Trophoblast cell (in vitro differentiated cells and primary cell): Measurements from ENCODE around the gene CROCC2.
A peak's percentile ranks its signal among the peaks of the same experiment; 100 is the strongest.

Source experiments
- DNase-seq, 2 donors: peaks; one replicate each; pipeline ENCODE4 v3.0.0-alpha.2; 2016
- H2AFZ ChIP-seq: 2 replicates; pipeline ENCODE4 v1.6.1; 2013; ENCODE audit warnings: low read length, moderate library complexity, mild to moderate bottlenecking; ENCODE audit not compliant: insufficient read depth, poor library complexity
- H2AK5ac ChIP-seq: 2 replicates; pipeline ENCODE4 v1.6.1; 2013; ENCODE audit warnings: mild to moderate bottlenecking, low read length
- H2BK120ac ChIP-seq: 2 replicates; pipeline ENCODE4 v1.6.1; 2013; ENCODE audit warnings: low read length, mild to moderate bottlenecking, moderate library complexity; ENCODE audit not compliant: insufficient read depth, poor library complexity
- H2BK12ac ChIP-seq: 2 replicates; pipeline ENCODE4 v1.6.1; 2013; ENCODE audit warnings: mild to moderate bottlenecking, low read length, moderate library complexity
- H2BK5ac ChIP-seq: 2 replicates; pipeline ENCODE4 v1.6.1; 2013; ENCODE audit warnings: low read length, low read depth, moderate library complexity, mild to moderate bottlenecking; ENCODE audit not compliant: poor library complexity
- H3K14ac ChIP-seq: 2 replicates; pipeline ENCODE4 v1.6.1; 2013; ENCODE audit warnings: mild to moderate bottlenecking, low read length
- H3K18ac ChIP-seq: 2 replicates; pipeline ENCODE4 v1.6.1; 2013; ENCODE audit warnings: mild to moderate bottlenecking, low read length
- H3K23ac ChIP-seq: 2 replicates; pipeline ENCODE4 v1.6.1; 2013; ENCODE audit warnings: low read length
- H3K27ac ChIP-seq: 2 replicates; pipeline ENCODE4 v1.5.1; 2013; ENCODE audit warnings: low read depth, mild to moderate bottlenecking, inconsistent platforms, low read length, moderate library complexity
- H3K27me3 ChIP-seq: 2 replicates; pipeline ENCODE4 v1.6.1; 2013; ENCODE audit warnings: inconsistent platforms, mild to moderate bottlenecking, low read length, moderate library complexity; ENCODE audit not compliant: insufficient read depth
- H3K36me3 ChIP-seq, 2 experiments: 1 replicate in 1 of 2; 2 replicates in 1 of 2; pipeline ENCODE4 v1.6.1; 2013; ENCODE audit warnings: low read length in 2 of 2, mild to moderate bottlenecking in 2 of 2, moderate library complexity in 1 of 2; ENCODE audit not compliant: insufficient read depth in 2 of 2, control insufficient read depth in 1 of 2
- H3K4ac ChIP-seq: 2 replicates; pipeline ENCODE4 v1.6.1; 2013; ENCODE audit warnings: low read depth, mild to moderate bottlenecking, low read length, moderate library complexity
- H3K4me1 ChIP-seq, 2 experiments: 1 replicate in 1 of 2; 2 replicates in 1 of 2; pipeline ENCODE4 v1.6.1; 2013; ENCODE audit warnings: low read length in 2 of 2, mild to moderate bottlenecking in 2 of 2, moderate library complexity in 1 of 2; ENCODE audit not compliant: insufficient read depth in 2 of 2, control insufficient read depth in 1 of 2
- H3K4me2 ChIP-seq: 2 replicates; pipeline ENCODE4 v1.6.1; 2013; ENCODE audit warnings: inconsistent platforms, mild to moderate bottlenecking, low read length, moderate library complexity
- H3K4me3 ChIP-seq: 2 replicates; pipeline ENCODE4 v1.5.1; 2013; ENCODE audit warnings: mild to moderate bottlenecking, low read depth, low read length, inconsistent platforms
- H3K79me1 ChIP-seq: one replicate; pipeline ENCODE4 v1.6.1; 2013; ENCODE audit warnings: low read length
- H3K79me2 ChIP-seq: 2 replicates; pipeline ENCODE4 v1.6.1; 2013; ENCODE audit warnings: low read length, mild to moderate bottlenecking; ENCODE audit not compliant: control insufficient read depth, insufficient read depth, poor library complexity
- H3K9ac ChIP-seq: 2 replicates; pipeline ENCODE4 v1.6.1; 2013; ENCODE audit warnings: mild to moderate bottlenecking, low read length
- H3K9me3 ChIP-seq: 2 replicates; pipeline ENCODE4 v1.6.1; 2013; ENCODE audit warnings: low read depth, mild to moderate bottlenecking, control low read depth, inconsistent platforms, low read length; ENCODE audit not compliant: insufficient read depth
- H4K12ac ChIP-seq: 2 replicates; pipeline ENCODE4 v1.6.1; 2013; ENCODE audit warnings: low read depth, mild to moderate bottlenecking, low read length, moderate library complexity
- H4K8ac ChIP-seq: 2 replicates; pipeline ENCODE4 v1.6.1; 2013; ENCODE audit warnings: low read depth, mild to moderate bottlenecking, low read length, moderate library complexity
- H4K91ac ChIP-seq: one replicate; pipeline ENCODE4 v1.6.1; 2013; ENCODE audit warnings: low read depth, mild to moderate bottlenecking, low read length, moderate library complexity
- WGBS: extraction: QIAGEN DNeasy Blood & Tissue Kit; methylation state at CpG from one replicate; pipeline ENCODE4 v1.1.7; 2013; ENCODE audit warnings: missing lambda C conversion rate; ENCODE audit not compliant: insufficient read length, insufficient coverage; ENCODE audit errors: extremely low coverage; 5-methylcytosine and 5-hydroxymethylcytosine counted together

The CROCC2 gene

DNA sequence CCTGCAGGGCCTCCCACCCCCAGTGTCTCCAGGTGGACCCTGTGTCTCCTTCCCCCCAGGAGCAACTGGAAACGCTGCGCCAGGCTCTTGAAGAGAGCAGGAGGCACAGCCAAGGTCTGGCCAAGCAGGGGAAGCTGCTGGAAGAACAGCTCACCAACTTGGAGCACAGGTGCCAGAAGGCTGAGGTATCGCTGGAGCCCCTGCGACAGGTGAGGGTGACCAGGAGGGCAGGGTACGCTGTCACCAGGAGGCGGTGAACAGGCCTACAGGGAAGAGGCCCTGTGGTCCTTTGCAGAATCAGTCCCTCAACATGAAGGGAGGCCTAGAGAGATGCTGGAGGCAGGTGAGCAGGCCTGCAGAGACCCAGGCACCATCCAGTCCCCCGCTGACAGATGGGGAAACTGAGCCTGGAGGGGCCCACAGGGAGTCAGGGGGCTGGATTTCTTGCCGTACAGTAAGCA is 76.7 kb downstream of the CROCC2 start:
- no peak overlapping the region for H4K91ac ChIP-seq
- no CpG with 5 or more reads among the region's 8 CpGs for WGBS
- no peak for DNase-seq
- no peak overlapping the region for H2BK120ac ChIP-seq
- no peak overlapping the region for H4K12ac ChIP-seq
- H3K27ac ChIP-seq: no peak overlapping the region
- no peak overlapping the region for H3K4me3 ChIP-seq
- H2AK5ac ChIP-seq: no peak overlapping the region
- H3K4me2 ChIP-seq: no peak overlapping the region
- peaks cover 9% of the 10 kb centered on the region for H3K27me3 ChIP-seq
- no peak overlapping the region for H3K23ac ChIP-seq
- H3K36me3 ChIP-seq: no peaks in the 10 kb centered on the region
- no peaks in the 10 kb centered on the region for H3K79me1 ChIP-seq
- H2BK12ac ChIP-seq: no peak overlapping the region
- H2BK5ac ChIP-seq: no peak overlapping the region
- no peak overlapping the region for H3K18ac ChIP-seq
- H2AFZ ChIP-seq: no peak overlapping the region
- no peak overlapping the region for H3K9ac ChIP-seq
- peaks cover 12% of the 10 kb centered on the region for H3K9me3 ChIP-seq
- no peak overlapping the region for H4K8ac ChIP-seq
- no peak overlapping the region for H3K4ac ChIP-seq
- no peaks in the 10 kb centered on the region for H3K4me1 ChIP-seq
- no peaks in the 10 kb centered on the region for H3K79me2 ChIP-seq
- no peak overlapping the region for H3K14ac ChIP-seq

DNA sequence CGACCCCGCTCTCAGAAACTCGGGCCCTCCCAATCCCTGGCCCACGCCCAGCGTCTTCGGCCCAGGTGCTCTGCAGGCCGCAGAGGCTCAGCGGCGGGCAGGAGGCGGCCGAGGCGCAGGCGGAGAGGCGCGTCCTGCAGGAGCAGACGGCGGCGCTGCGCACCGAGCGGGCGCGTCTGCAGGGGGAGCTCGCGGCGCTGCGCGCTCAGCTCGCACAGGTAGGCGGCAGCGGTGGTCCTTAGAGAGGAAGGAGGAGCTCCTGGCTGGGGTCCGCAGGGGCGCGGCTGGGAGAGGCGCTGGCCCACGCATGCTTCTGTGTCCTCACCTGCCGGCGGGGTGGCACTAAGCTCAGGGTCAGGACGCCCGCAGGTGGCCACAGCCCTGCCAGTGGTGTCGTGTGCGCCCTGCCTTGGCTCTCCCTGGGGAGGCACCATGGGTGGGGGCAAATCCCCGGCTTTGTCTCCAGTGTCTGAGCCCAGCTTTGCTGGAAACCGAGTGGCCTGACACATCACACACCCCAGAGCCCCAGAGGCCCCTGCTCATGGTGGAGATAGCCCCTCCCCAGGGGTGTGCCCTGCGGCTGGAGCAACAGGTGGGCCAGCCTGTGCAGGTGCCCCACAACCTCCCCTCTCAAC is 77.3 kb downstream of the CROCC2 start:
- H3K79me2 ChIP-seq: no peaks in the 10 kb centered on the region
- H4K91ac ChIP-seq: no peak overlapping the region
- no peak overlapping the region for H2BK12ac ChIP-seq
- H3K14ac ChIP-seq: no peak overlapping the region
- WGBS: no CpG with 5 or more reads among the region's 45 CpGs
- H2AFZ ChIP-seq: no peak overlapping the region
- peaks cover 17% of the 10 kb centered on the region for H3K9me3 ChIP-seq
- no peak overlapping the region for H3K23ac ChIP-seq
- H3K27ac ChIP-seq: no peak overlapping the region
- H3K79me1 ChIP-seq: no peaks in the 10 kb centered on the region
- H3K18ac ChIP-seq: no peak overlapping the region
- no peak overlapping the region for H3K9ac ChIP-seq
- no peaks in the 10 kb centered on the region for H3K4me1 ChIP-seq
- peaks cover 9% of the 10 kb centered on the region for H3K27me3 ChIP-seq
- DNase-seq: peak; percentile 21 to 62
- H3K4me2 ChIP-seq: no peak overlapping the region
- H3K36me3 ChIP-seq: no peaks in the 10 kb centered on the region
- H3K4ac ChIP-seq: no peak overlapping the region
- H4K12ac ChIP-seq: no peak overlapping the region
- no peak overlapping the region for H3K4me3 ChIP-seq
- H2BK120ac ChIP-seq: no peak overlapping the region
- H2BK5ac ChIP-seq: no peak overlapping the region
- H4K8ac ChIP-seq: no peak overlapping the region
- H2AK5ac ChIP-seq: no peak overlapping the region

DNA sequence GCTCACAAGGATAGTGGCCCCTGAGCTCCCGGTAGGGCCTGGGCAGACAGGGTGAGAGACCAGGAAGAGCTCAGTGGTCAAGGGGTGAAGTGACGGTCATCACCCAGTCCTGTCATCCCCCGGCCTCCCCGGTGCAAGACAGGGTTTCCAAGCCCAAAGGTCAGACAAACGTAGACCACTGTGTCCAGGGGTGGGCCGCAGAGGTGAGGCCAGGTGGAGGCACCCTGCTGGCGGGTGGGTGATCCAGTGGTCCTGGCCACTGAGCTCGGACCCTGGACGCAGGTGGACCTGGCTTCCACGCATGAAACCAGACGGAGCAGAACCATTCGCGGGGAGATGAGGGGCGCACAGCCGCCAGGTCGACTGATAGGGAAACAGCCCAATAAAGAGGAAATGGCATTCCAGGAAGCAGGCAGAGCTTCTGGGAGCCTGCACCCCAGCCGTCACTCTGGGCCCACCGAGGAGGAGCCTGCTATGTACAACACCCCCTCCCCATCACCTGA is 77.9 kb downstream of the CROCC2 start:
- peaks cover 22% of the 10 kb centered on the region for H3K9me3 ChIP-seq
- no peaks in the 10 kb centered on the region for H3K4me1 ChIP-seq
- WGBS: no CpG with 5 or more reads among the region's 18 CpGs
- DNase-seq: no peak
- no peaks in the 10 kb centered on the region for H3K36me3 ChIP-seq
- H4K12ac ChIP-seq: no peak overlapping the region
- no peaks in the 10 kb centered on the region for H3K79me1 ChIP-seq
- no peak overlapping the region for H2AFZ ChIP-seq
- no peak overlapping the region for H3K4ac ChIP-seq
- H4K8ac ChIP-seq: no peak overlapping the region
- no peak overlapping the region for H3K4me2 ChIP-seq
- no peak overlapping the region for H2BK120ac ChIP-seq
- H3K4me3 ChIP-seq: no peak overlapping the region
- no peak overlapping the region for H3K14ac ChIP-seq
- no peak overlapping the region for H2AK5ac ChIP-seq
- no peak overlapping the region for H3K27ac ChIP-seq
- no peak overlapping the region for H2BK12ac ChIP-seq
- H2BK5ac ChIP-seq: no peak overlapping the region
- H3K79me2 ChIP-seq: no peaks in the 10 kb centered on the region
- H4K91ac ChIP-seq: no peak overlapping the region
- H3K27me3 ChIP-seq: peaks cover 9% of the 10 kb centered on the region
- H3K9ac ChIP-seq: no peak overlapping the region
- no peak overlapping the region for H3K23ac ChIP-seq
- H3K18ac ChIP-seq: no peak overlapping the region

DNA sequence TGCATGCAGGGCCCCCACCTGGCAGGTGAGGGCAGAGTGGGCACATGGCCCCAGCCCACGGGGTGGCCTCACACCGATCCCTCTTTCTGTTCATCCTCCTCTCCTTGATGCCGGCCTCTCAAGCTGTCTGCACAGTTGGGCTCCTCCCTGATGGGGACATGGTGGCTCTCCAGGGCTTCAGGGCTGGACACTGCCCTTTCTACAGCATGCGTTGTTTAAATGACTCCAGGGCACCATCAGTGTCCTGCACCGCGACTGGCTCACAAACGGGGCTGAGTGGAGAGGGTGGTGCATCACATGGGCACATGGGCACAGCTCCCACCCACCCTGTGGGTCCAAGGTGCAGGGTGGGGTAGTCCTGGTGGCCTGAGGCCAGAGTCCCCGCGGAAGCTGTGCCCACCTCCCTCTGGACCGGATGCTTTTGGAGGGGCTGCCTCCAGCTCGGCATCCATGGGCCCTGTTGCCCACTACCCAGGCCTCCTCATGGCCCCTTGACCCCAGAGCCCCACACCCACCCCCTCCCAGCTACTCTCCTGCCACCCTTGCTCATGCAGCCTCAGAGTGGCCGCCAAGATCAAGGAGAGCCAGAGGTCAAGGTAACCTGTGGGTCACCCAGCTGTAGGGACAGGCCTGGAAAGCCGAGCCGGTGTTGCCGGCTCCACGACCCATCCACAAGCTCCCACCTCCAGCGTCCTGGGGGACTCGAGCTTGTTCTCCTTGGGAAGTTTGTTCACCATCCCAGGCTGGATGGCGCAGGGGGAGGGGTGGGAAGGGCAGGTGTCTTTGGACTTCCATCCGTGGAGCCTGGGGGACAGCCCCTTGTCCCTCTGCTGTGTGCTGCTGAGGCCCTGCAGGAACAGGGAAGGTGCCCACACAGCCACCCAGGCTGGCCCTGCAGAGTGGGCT is 80.0 kb downstream of the CROCC2 start:
- Histone ChIP-seq H3K4me2 (no peak overlapping the region), H2AK5ac (no peak overlapping the region), H3K79me1 (no peaks in the 10 kb centered on the region), H3K4ac (no peak overlapping the region), H4K8ac (no peak overlapping the region), H3K23ac (no peak overlapping the region), H4K91ac (no peak overlapping the region), H3K9ac (no peak overlapping the region), H3K4me1 (no peaks in the 10 kb centered on the region), H3K79me2 (no peaks in the 10 kb centered on the region), H4K12ac (no peak overlapping the region), H2BK120ac (no peak overlapping the region), H2AFZ (no peak overlapping the region), H3K36me3 (no peaks in the 10 kb centered on the region), H3K27me3 (peaks cover 9% of the 10 kb centered on the region), H3K27ac (no peak overlapping the region), H2BK5ac (no peak overlapping the region), H3K14ac (no peak overlapping the region), H3K9me3 (peaks cover 22% of the 10 kb centered on the region), H3K18ac (no peak overlapping the region), H2BK12ac (no peak overlapping the region), H3K4me3 (no peak overlapping the region)
- DNase-seq: no peak
- WGBS: no CpG with 5 or more reads among the region's 20 CpGs
